Uterus (tissue), 4 donors: ENCODE data around the gene LCMT1. TPM values are rescaled to one million over a fixed set of nuclear protein-coding genes. Genes with fewer than 3 reads are reported as not detected.

Experiments
- DNase-seq, 2 donors: peaks; one replicate each; pipeline ENCODE4 v3.0.0-alpha.2; 2019 to 2020
- H3K27ac ChIP-seq, 2 donors: fragments of 200-600 bp; sonication (generic); 1 replicate in 1 of 2; 2 replicates in 1 of 2; pipeline ENCODE4 v1.5.1; 2016 to 2018
- H3K27me3 ChIP-seq, 2 donors: fragments of 200-600 bp; sonication (generic); one replicate each; pipeline ENCODE4 v1.5.1; 2018 to 2019; ENCODE audit warnings: control low read depth in 1 of 2
- H3K36me3 ChIP-seq, 2 donors: fragments of 200-600 bp; sonication (generic); one replicate each; pipeline ENCODE4 v1.5.1; 2019; ENCODE audit warnings: control low read depth in 1 of 2
- H3K4me1 ChIP-seq, 2 donors: fragments of 200-600 bp; sonication (generic); one replicate each; pipeline ENCODE4 v1.5.1; 2018 to 2019; ENCODE audit warnings: control low read depth in 1 of 2
- H3K4me3 ChIP-seq, 2 donors: fragments of 200-600 bp; sonication (generic); 1 replicate in 1 of 2; 2 replicates in 1 of 2; pipeline ENCODE4 v1.5.1; 2018 to 2019; ENCODE audit warnings: mild to moderate bottlenecking in 1 of 2
- H3K9me3 ChIP-seq, 2 donors: fragments of 200-600 bp; sonication (generic); one replicate each; pipeline ENCODE4 v1.5.1; 2019; ENCODE audit warnings: control low read depth in 1 of 2
- POLR2A ChIP-seq, 2 donors: fragments of 450-650 bp; IDR thresholded peaks; one replicate each; pipeline ENCODE4 v1.6.1; 2016; ENCODE audit warnings: antibody characterized with exemption in 2 of 2, mild to moderate bottlenecking in 1 of 2, moderate library complexity in 1 of 2
- intact Hi-C: fragments of 100-400 bp; cut with DNase I; formaldehyde crosslinking; loops from one replicate; pipeline ENCODE4 v1.15.1; 2023; ENCODE audit warnings: low total_unique reads
- total RNA-seq, 4 donors: library from RNA; depleted of rRNA in 3 of 4; stranded (reverse); fragments of >200 nt in 3 of 4; gene quantifications; one replicate each; pipeline versions ENCODE4 v1.1.0 to v1.2.4, GENCODE V29; 2014 to 2023
- TF ChIP-seq, protein P1 (sequence below), 4 experiments: fragments of 200-600 bp in 2 of 4; fragments of 450-650 bp in 2 of 4; sonication (generic) in 2 of 4; IDR thresholded peaks; one replicate each; pipeline ENCODE4 v1.5.1; 2016 to 2019; ENCODE audit warnings: antibody characterized with exemption in 4 of 4, mild to moderate bottlenecking in 2 of 4, moderate library complexity in 1 of 4
- donor health status: DM: yes; HTN: yes; CAD: no.

LCMT1 gene
- total RNA-seq, 4 donors from 2014 or later, result 33.7 to 39.8 (median 38.3) TPM

DNA sequence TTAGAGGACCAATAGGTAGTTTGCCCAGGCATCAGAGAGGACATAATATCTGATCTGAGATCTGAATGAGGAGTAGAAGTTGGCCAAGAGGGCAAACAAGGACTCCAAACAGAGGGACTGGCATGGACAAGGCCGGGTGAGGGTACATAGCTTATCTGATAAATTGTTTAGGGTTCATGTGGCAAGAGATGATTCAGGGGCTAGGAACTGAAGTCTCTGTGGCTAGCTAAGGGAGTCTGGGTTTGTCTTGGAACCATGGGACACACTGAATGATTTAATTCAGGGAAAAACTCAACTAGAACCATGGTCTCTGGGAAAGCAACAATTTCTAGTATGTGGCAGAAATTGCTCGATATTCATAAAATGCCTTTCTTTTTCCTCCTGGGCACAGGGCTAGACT lies 101.1 kb downstream of the LCMT1 start:
- no peaks in the 10 kb centered on the region for H3K4me1 ChIP-seq
- TF ChIP-seq, protein P1, sequence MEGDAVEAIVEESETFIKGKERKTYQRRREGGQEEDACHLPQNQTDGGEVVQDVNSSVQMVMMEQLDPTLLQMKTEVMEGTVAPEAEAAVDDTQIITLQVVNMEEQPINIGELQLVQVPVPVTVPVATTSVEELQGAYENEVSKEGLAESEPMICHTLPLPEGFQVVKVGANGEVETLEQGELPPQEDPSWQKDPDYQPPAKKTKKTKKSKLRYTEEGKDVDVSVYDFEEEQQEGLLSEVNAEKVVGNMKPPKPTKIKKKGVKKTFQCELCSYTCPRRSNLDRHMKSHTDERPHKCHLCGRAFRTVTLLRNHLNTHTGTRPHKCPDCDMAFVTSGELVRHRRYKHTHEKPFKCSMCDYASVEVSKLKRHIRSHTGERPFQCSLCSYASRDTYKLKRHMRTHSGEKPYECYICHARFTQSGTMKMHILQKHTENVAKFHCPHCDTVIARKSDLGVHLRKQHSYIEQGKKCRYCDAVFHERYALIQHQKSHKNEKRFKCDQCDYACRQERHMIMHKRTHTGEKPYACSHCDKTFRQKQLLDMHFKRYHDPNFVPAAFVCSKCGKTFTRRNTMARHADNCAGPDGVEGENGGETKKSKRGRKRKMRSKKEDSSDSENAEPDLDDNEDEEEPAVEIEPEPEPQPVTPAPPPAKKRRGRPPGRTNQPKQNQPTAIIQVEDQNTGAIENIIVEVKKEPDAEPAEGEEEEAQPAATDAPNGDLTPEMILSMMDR (IDR thresholded peaks at IDR 0.05), result no peak
- no peak for TF ChIP-seq POLR2A (IDR thresholded peaks at IDR 0.05)
- H3K27ac ChIP-seq, result no peak overlapping the region
- intact Hi-C loops, result no loop called here
- DNase-seq, result no peak
- no peaks in the 10 kb centered on the region for H3K9me3 ChIP-seq
- H3K4me3 ChIP-seq, result no peak overlapping the region
- no peaks in the 10 kb centered on the region for H3K36me3 ChIP-seq
- H3K27me3 ChIP-seq, result no peaks in the 10 kb centered on the region

DNA sequence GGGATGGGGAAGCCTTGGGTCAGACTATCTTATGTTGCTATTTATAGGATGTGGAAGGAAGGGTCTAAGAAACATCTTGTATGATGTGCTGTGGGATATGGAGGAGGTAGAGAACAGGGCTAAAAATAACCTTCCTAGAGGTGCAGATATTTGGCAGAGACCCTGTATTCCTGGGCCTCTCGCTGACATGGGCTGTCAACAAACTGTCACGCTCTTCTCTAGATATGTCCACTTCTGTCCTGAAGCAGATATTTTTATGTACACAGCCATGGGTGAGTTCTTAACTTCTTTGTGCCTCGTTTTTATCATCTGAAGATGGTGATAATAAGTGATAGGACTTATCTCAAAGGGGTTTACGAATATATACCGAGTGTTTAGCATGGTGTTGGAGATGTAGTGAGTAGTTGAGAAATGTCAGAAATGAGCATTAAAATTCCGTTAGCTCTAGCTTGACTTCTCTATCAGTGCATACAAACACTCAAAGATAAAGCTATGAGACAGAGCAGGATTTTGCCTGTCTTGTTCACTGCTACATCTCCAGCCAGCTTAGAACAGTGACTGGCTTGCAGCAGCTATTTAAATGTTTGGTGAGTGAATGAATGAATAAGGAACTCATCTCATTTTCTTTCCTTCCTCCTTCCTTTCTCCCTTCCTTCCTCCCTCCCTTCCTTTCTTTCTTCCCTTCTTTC lies 102.3 kb downstream of the LCMT1 start:
- Histone ChIP-seq H3K27me3 (no peaks in the 10 kb centered on the region), H3K9me3 (no peaks in the 10 kb centered on the region), H3K27ac (no peak overlapping the region), H3K36me3 (no peaks in the 10 kb centered on the region), H3K4me3 (no peak overlapping the region), H3K4me1 (no peaks in the 10 kb centered on the region)
- intact Hi-C loops, result no loop called here
- no peak for DNase-seq
- TF ChIP-seq POLR2A (IDR thresholded peaks at IDR 0.05), result no peak
- TF ChIP-seq, protein P1 (IDR thresholded peaks at IDR 0.05), result no peak

GRCh38 chr16:25217112-25217511 lies 105.6 kb downstream of the LCMT1 start:
- no peaks in the 10 kb centered on the region for H3K4me1 ChIP-seq
- no peaks in the 10 kb centered on the region for H3K27me3 ChIP-seq
- no peak overlapping the region for H3K27ac ChIP-seq
- H3K36me3 ChIP-seq, result no peaks in the 10 kb centered on the region
- no peak overlapping the region for H3K4me3 ChIP-seq
- intact Hi-C loops, result no loop called here
- no peak for DNase-seq
- TF ChIP-seq POLR2A (IDR thresholded peaks at IDR 0.05), result no peak
- TF ChIP-seq, protein P1 (IDR thresholded peaks at IDR 0.05), result no peak
- H3K9me3 ChIP-seq, result no peaks in the 10 kb centered on the region

DNA sequence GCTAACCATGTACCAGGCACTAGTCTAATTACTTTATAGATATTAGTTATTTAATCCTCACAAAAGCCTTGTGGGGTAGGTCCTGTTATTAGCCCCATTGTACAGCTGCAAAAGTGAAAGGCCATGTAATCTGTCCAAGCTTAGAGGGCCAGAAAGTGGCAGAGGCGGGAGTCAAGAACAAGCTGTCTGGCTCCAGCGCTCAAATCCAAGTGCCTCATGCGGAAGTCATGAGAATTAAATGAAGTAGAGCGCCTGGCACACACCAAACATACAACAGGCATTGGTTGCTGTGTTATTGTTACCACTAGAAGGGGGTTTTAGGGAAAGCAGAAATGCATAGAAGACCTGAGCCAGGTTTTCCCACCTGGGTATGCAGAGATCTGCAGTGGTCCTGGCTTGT lies 106.4 kb downstream of the LCMT1 start:
- Histone ChIP-seq H3K4me3 (no peak overlapping the region), H3K27me3 (no peaks in the 10 kb centered on the region), H3K9me3 (no peaks in the 10 kb centered on the region), H3K27ac (no peak overlapping the region), H3K36me3 (no peaks in the 10 kb centered on the region), H3K4me1 (no peaks in the 10 kb centered on the region)
- no peak for TF ChIP-seq POLR2A (IDR thresholded peaks at IDR 0.05)
- TF ChIP-seq, protein P1 (IDR thresholded peaks at IDR 0.05), result no peak
- intact Hi-C loops, result no loop called here
- DNase-seq, result no peak

- H3K4me1 ChIP-seq, result no peaks in the 10 kb centered on the region
- no peaks in the 10 kb centered on the region for H3K9me3 ChIP-seq
- intact Hi-C loops, result no loop called here
- no peak overlapping the region for H3K27ac ChIP-seq
- TF ChIP-seq POLR2A (IDR thresholded peaks at IDR 0.05), result no peak
- TF ChIP-seq, protein P1 (IDR thresholded peaks at IDR 0.05), result no peak
- DNase-seq, result no peak
- no peaks in the 10 kb centered on the region for H3K27me3 ChIP-seq
- no peaks in the 10 kb centered on the region for H3K36me3 ChIP-seq
- H3K4me3 ChIP-seq, result no peak overlapping the region
These were observed 107.7 kb downstream of the LCMT1 start for GRCh38 chr16:25219070-25219737.
